GM23338 (cell line): ENCODE results near the gene ODF4. TPM values are rescaled to one million over a fixed set of nuclear protein-coding genes. Genes with fewer than 3 reads are reported as not detected.
A peak's percentile ranks its signal among the peaks of the same experiment; 100 is the strongest.

Experiments
- ATAC-seq: fragments of 200-7000 bp; cut with Tn5 transposase; 3 replicates; pipeline ENCODE4 v1.9.1; 2020
- DNase-seq: peaks from one replicate; pipeline ENCODE4 v3.0.0-alpha.2; 2015; ENCODE audit warnings: low spot score
- H2AFZ ChIP-seq: fragments of 200-600 bp; sonication (generic); 2 replicates; pipeline ENCODE4 v1.8.0; 2016; ENCODE audit warnings: antibody characterized with exemption, mild to moderate bottlenecking, moderate library complexity
- H3F3A ChIP-seq: fragments of 200-600 bp; sonication (generic); replicated peaks from 2 replicates; pipeline ENCODE4 v1.8.0; 2017; ENCODE audit warnings: antibody characterized with exemption, mixed run types, low read depth
- H3K27ac ChIP-seq: fragments of 200-600 bp; sonication (generic); 2 replicates; pipeline ENCODE4 v1.6.1; 2016; ENCODE audit warnings: low read depth
- H3K27me3 ChIP-seq: fragments of 200-600 bp; sonication (generic); 2 replicates; pipeline ENCODE4 v1.8.0; 2016; ENCODE audit warnings: mild to moderate bottlenecking, mixed run types, moderate library complexity; ENCODE audit not compliant: insufficient read depth
- H3K36me3 ChIP-seq: fragments of 200-600 bp; sonication (generic); 2 replicates; pipeline ENCODE4 v1.8.0; 2016; ENCODE audit warnings: mild to moderate bottlenecking; ENCODE audit not compliant: insufficient read depth
- H3K4me1 ChIP-seq: fragments of 200-600 bp; sonication (generic); 2 replicates; pipeline ENCODE4 v1.8.0; 2016; ENCODE audit warnings: mild to moderate bottlenecking, moderate library complexity; ENCODE audit not compliant: insufficient read depth
- H3K4me2 ChIP-seq: fragments of 200-600 bp; sonication (generic); 2 replicates; pipeline ENCODE4 v1.7.1; 2017; ENCODE audit warnings: mixed run types
- H3K4me3 ChIP-seq: fragments of 200-600 bp; sonication (generic); 2 replicates; pipeline ENCODE4 v1.6.1; 2016; ENCODE audit warnings: mixed run types
- H3K79me2 ChIP-seq: fragments of 200-600 bp; sonication (generic); replicated peaks from 2 replicates; pipeline ENCODE4 v1.8.0; 2017; ENCODE audit warnings: mild to moderate bottlenecking; ENCODE audit not compliant: insufficient read depth
- H3K9me2 ChIP-seq: fragments of 200-600 bp; sonication (generic); 2 replicates; pipeline ENCODE4 v1.8.0; 2017; ENCODE audit not compliant: insufficient read depth
- H4K20me1 ChIP-seq: fragments of 200-600 bp; sonication (generic); replicated peaks from 2 replicates; pipeline ENCODE4 v1.8.0; 2017; ENCODE audit warnings: mild to moderate bottlenecking; ENCODE audit not compliant: insufficient read depth
- H3K27ac Mint-ChIP-seq: 2 replicates; pipeline ENCODE4 v1.8.0; 2020; ENCODE audit warnings: inconsistent platforms, mild to moderate bottlenecking, moderate library complexity, mixed read lengths
- H3K27me3 Mint-ChIP-seq: 3 replicates; pipeline ENCODE4 v1.8.0; 2022; ENCODE audit warnings: low read depth, mild to moderate bottlenecking, moderate library complexity, mixed read lengths, inconsistent platforms; ENCODE audit not compliant: insufficient read depth, poor library complexity
- H3K36me3 Mint-ChIP-seq: 3 replicates; pipeline ENCODE4 v1.8.0; 2021; ENCODE audit warnings: low read depth, mild to moderate bottlenecking, inconsistent platforms, moderate library complexity, mixed read lengths
- H3K4me1 Mint-ChIP-seq: 3 replicates; pipeline ENCODE4 v1.8.0; 2020; ENCODE audit warnings: mild to moderate bottlenecking, inconsistent platforms, mixed read lengths
- H3K4me3 Mint-ChIP-seq: 3 replicates; pipeline ENCODE4 v1.8.0; 2021; ENCODE audit warnings: moderate library complexity, mild to moderate bottlenecking, inconsistent platforms, mixed read lengths
- H3K9me3 Mint-ChIP-seq: 3 replicates; pipeline ENCODE4 v1.8.0; 2020; ENCODE audit warnings: moderate library complexity, mild to moderate bottlenecking, inconsistent platforms, mixed read lengths
- JUNB ChIP-seq: IDR thresholded peaks from one replicate; pipeline ENCODE4 v1.6.1; 2016; ENCODE audit warnings: antibody characterized with exemption; ENCODE audit not compliant: unreplicated experiment
- POLR2AphosphoS5 ChIP-seq: IDR thresholded peaks from 2 replicates; pipeline ENCODE4 v1.6.1; 2016; ENCODE audit warnings: antibody characterized with exemption, low read depth
- STAT1 ChIP-seq: IDR thresholded peaks from one replicate; pipeline ENCODE4 v1.6.1; 2016; ENCODE audit warnings: antibody characterized with exemption; ENCODE audit not compliant: unreplicated experiment
- ZNF114 ChIP-seq: fragments of 250-450 bp; sonication (Bioruptor Pico); IDR thresholded peaks from 2 replicates; pipeline ENCODE4 v1.5.0; 2020; ENCODE audit warnings: mild to moderate bottlenecking, moderate library complexity
- ZNF331 ChIP-seq: fragments of 250-450 bp; sonication (Bioruptor Pico); IDR thresholded peaks from 2 replicates; pipeline ENCODE4 v1.5.0; 2020; ENCODE audit warnings: low read depth, mild to moderate bottlenecking, moderate library complexity
- polyA plus RNA-seq: library from polyadenylated mRNA; unstranded; fragments of >200 nt; fragmentation: Nextera tagmentation; extraction: Ambion mirVana; gene quantifications from 2 replicates; pipeline ENCODE4 v1.2.1, GENCODE V29; 2016
- total RNA-seq: library from RNA; depleted of rRNA; stranded (reverse); fragments of >200 nt; shearing (Covaris generic); gene quantifications from 2 replicates; pipeline ENCODE4 v1.2.3, GENCODE V29; 2014
- TF ChIP-seq, protein P1 (sequence below): fragments of 250-450 bp; sonication (Bioruptor Pico); IDR thresholded peaks from 2 replicates; pipeline ENCODE4 v1.5.0; 2020; ENCODE audit warnings: mild to moderate bottlenecking, moderate library complexity
- TF ChIP-seq, protein P2 (sequence below): IDR thresholded peaks from one replicate; pipeline ENCODE4 v1.6.1; 2018; ENCODE audit warnings: antibody characterized with exemption; ENCODE audit not compliant: unreplicated experiment
- TF ChIP-seq, protein P3 (sequence below), 2 experiments: fragments of 200-600 bp in 1 of 2; sonication (generic) in 1 of 2; conservative IDR thresholded peaks; 2 replicates each; pipeline versions ENCODE4 v1.5.1 to v1.6.1; 2016 to 2017; ENCODE audit warnings: antibody characterized with exemption in 2 of 2, low read depth in 2 of 2, mild to moderate bottlenecking in 2 of 2, moderate library complexity in 1 of 2

ODF4 gene
- total and polyA plus RNA-seq, 2 experiments from 2014 or later = not detected

GRCh38 chr17:8392274-8392673 lies 52.6 kb downstream of the ODF4 start:
- no peaks in the 10 kb centered on the region for H3K4me1 Mint-ChIP-seq
- ATAC-seq (peak; percentile 56), DNase-seq (peak; percentile 35)
- peaks cover 6% of the 10 kb centered on the region for H3K27me3 Mint-ChIP-seq
- Histone ChIP-seq H3F3A (no peaks in the 10 kb centered on the region; the same call in 1 of the 2 replicates), H4K20me1 (no peaks in the 10 kb centered on the region), H3K79me2 (no peaks in the 10 kb centered on the region), H3K9me2 (no peaks in the 10 kb centered on the region), H3K4me2 (peak overlapping the region; percentile 35; the same call in 1 of the 2 replicates), H2AFZ (peak overlapping the region; percentile 59; the same call in 1 of the 2 replicates), H3K27me3 (no peaks in the 10 kb centered on the region), H3K27ac (no peak overlapping the region), H3K36me3 (no peaks in the 10 kb centered on the region), H3K4me1 (0 out of 2 replicates have a peak, but pooled peaks cover 4% of the 10 kb centered on the region), H3K4me3 (no peak overlapping the region)
- H3K36me3 Mint-ChIP-seq = no peaks in the 10 kb centered on the region
- no peak overlapping the region for H3K27ac Mint-ChIP-seq
- TF ChIP-seq ZNF331 (CRISPR knock-in tag) = no peak
- no peak for TF ChIP-seq ZNF114
- TF ChIP-seq JUNB = no peak
- TF ChIP-seq STAT1 = no peak
- no peak for TF ChIP-seq POLR2AphosphoS5
- TF ChIP-seq, protein P1, sequence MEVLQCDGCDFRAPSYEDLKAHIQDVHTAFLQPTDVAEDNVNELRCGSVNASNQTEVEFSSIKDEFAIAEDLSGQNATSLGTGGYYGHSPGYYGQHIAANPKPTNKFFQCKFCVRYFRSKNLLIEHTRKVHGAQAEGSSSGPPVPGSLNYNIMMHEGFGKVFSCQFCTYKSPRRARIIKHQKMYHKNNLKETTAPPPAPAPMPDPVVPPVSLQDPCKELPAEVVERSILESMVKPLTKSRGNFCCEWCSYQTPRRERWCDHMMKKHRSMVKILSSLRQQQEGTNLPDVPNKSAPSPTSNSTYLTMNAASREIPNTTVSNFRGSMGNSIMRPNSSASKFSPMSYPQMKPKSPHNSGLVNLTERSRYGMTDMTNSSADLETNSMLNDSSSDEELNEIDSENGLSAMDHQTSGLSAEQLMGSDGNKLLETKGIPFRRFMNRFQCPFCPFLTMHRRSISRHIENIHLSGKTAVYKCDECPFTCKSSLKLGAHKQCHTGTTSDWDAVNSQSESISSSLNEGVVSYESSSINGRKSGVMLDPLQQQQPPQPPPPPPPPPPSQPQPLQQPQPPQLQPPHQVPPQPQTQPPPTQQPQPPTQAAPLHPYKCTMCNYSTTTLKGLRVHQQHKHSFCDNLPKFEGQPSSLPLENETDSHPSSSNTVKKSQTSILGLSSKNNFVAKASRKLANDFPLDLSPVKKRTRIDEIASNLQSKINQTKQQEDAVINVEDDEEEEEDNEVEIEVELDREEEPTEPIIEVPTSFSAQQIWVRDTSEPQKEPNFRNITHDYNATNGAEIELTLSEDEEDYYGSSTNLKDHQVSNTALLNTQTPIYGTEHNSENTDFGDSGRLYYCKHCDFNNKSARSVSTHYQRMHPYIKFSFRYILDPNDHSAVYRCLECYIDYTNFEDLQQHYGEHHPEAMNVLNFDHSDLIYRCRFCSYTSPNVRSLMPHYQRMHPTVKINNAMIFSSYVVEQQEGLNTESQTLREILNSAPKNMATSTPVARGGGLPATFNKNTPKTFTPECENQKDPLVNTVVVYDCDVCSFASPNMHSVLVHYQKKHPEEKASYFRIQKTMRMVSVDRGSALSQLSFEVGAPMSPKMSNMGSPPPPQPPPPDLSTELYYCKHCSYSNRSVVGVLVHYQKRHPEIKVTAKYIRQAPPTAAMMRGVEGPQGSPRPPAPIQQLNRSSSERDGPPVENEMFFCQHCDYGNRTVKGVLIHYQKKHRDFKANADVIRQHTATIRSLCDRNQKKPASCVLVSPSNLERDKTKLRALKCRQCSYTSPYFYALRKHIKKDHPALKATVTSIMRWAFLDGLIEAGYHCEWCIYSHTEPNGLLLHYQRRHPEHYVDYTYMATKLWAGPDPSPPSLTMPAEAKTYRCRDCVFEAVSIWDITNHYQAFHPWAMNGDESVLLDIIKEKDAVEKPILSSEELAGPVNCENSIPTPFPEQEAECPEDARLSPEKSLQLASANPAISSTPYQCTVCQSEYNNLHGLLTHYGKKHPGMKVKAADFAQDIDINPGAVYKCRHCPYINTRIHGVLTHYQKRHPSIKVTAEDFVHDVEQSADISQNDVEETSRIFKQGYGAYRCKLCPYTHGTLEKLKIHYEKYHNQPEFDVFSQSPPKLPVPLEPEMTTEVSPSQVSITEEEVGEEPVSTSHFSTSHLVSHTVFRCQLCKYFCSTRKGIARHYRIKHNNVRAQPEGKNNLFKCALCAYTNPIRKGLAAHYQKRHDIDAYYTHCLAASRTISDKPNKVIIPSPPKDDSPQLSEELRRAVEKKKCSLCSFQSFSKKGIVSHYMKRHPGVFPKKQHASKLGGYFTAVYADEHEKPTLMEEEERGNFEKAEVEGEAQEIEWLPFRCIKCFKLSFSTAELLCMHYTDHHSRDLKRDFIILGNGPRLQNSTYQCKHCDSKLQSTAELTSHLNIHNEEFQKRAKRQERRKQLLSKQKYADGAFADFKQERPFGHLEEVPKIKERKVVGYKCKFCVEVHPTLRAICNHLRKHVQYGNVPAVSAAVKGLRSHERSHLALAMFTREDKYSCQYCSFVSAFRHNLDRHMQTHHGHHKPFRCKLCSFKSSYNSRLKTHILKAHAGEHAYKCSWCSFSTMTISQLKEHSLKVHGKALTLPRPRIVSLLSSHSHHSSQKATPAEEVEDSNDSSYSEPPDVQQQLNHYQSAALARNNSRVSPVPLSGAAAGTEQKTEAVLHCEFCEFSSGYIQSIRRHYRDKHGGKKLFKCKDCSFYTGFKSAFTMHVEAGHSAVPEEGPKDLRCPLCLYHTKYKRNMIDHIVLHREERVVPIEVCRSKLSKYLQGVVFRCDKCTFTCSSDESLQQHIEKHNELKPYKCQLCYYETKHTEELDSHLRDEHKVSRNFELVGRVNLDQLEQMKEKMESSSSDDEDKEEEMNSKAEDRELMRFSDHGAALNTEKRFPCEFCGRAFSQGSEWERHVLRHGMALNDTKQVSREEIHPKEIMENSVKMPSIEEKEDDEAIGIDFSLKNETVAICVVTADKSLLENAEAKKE (CRISPR knock-in tag) = no peak
- TF ChIP-seq, protein P2, sequence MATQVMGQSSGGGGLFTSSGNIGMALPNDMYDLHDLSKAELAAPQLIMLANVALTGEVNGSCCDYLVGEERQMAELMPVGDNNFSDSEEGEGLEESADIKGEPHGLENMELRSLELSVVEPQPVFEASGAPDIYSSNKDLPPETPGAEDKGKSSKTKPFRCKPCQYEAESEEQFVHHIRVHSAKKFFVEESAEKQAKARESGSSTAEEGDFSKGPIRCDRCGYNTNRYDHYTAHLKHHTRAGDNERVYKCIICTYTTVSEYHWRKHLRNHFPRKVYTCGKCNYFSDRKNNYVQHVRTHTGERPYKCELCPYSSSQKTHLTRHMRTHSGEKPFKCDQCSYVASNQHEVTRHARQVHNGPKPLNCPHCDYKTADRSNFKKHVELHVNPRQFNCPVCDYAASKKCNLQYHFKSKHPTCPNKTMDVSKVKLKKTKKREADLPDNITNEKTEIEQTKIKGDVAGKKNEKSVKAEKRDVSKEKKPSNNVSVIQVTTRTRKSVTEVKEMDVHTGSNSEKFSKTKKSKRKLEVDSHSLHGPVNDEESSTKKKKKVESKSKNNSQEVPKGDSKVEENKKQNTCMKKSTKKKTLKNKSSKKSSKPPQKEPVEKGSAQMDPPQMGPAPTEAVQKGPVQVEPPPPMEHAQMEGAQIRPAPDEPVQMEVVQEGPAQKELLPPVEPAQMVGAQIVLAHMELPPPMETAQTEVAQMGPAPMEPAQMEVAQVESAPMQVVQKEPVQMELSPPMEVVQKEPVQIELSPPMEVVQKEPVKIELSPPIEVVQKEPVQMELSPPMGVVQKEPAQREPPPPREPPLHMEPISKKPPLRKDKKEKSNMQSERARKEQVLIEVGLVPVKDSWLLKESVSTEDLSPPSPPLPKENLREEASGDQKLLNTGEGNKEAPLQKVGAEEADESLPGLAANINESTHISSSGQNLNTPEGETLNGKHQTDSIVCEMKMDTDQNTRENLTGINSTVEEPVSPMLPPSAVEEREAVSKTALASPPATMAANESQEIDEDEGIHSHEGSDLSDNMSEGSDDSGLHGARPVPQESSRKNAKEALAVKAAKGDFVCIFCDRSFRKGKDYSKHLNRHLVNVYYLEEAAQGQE = no peak
- TF ChIP-seq, protein P3, sequence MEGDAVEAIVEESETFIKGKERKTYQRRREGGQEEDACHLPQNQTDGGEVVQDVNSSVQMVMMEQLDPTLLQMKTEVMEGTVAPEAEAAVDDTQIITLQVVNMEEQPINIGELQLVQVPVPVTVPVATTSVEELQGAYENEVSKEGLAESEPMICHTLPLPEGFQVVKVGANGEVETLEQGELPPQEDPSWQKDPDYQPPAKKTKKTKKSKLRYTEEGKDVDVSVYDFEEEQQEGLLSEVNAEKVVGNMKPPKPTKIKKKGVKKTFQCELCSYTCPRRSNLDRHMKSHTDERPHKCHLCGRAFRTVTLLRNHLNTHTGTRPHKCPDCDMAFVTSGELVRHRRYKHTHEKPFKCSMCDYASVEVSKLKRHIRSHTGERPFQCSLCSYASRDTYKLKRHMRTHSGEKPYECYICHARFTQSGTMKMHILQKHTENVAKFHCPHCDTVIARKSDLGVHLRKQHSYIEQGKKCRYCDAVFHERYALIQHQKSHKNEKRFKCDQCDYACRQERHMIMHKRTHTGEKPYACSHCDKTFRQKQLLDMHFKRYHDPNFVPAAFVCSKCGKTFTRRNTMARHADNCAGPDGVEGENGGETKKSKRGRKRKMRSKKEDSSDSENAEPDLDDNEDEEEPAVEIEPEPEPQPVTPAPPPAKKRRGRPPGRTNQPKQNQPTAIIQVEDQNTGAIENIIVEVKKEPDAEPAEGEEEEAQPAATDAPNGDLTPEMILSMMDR (conservative IDR thresholded peaks at IDR 0.05; ENCODE audit: low read depth in 2 of 2) = no peak
- no peaks in the 10 kb centered on the region for H3K9me3 Mint-ChIP-seq
- no peak overlapping the region for H3K4me3 Mint-ChIP-seq
